ENCODE results near the gene ROR2.
"Not testable (repeated sequence)": the region's sequence is repeated elsewhere in the genome, so short reads cannot be mapped to it uniquely, and the experiment has no call there.

Gene ROR2

DNA sequence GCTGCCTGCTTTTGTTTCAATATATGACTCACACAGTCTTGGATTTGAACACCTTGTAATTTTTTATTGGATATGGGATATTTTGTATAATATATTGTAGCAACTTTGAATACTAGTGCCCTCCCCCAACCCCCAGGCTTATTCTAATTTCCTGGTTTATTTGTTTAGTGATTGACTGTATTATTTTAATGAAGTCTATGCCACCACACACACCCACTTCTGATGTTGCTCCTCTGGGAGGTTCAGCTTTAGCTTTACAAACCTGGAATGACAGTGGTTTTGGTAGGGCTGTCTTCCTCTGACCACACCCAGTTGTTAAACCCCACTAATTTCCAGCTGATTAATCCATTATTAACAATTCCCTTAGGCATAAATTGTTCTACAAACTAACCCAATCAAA is 320.3 kb downstream of the ROR2 start:
- DNase-seq (ENCODE audit: low spot score): no peak

DNA sequence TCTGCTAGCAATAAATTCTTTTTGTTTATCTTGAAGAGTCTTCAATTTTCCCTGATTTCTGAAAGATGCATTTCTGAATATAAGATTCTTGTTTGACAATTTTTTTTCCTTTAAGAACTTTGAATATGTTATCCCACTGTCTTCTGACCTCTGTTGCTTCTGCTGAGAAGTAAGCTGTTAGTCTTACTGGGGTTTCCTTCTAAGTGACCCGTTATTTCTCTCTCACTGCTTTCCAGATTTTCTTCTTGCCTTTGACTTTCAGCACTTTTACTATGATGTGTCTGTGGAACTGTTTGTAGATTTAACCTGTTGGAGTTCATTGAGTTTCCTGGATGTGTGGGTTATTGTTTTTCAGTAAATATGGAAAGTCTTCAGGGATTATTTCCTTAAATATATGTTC is 321.1 kb downstream of the ROR2 start:
- no peak for DNase-seq (ENCODE audit: low spot score)

DNA sequence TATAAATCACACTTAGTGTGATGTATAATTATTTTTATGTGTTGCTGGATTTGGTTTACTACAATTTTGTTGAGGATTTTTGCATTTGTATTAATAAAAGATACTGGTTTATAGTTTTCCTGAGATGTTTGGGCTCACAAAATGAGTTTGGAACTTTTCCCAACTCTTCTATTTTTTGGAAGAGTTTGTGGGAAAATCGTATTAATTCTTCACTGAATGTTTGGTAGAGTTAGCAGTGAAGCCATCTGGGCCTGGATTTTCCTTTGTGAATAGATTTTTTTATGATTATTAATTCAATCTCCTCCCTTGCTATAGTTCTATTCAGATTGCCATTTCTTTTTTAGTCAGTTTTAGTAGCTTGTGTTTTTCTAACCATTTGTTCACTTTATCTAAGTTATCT is 324.7 kb downstream of the ROR2 start:
- no peak for DNase-seq (ENCODE audit: low spot score)

DNA sequence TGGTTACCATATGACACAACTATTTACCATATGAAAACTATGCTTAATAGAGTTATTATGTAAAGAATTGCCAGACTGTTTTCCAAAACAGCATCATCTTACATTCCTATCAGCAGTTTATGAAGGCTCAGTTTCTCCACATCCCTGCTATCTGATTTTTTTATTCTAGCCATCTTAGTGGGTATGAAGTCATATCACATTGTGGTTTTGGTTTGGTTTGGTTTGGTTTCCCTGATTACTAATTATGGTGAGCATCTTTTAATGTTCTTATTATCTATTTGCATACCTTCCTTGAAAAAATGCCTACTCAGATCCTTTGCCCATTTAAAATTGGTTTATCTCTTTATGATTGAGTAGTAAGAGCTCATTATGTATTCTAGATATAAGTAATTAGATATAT is 327.0 kb downstream of the ROR2 start:
- no peak for DNase-seq (ENCODE audit: low spot score)

DNA sequence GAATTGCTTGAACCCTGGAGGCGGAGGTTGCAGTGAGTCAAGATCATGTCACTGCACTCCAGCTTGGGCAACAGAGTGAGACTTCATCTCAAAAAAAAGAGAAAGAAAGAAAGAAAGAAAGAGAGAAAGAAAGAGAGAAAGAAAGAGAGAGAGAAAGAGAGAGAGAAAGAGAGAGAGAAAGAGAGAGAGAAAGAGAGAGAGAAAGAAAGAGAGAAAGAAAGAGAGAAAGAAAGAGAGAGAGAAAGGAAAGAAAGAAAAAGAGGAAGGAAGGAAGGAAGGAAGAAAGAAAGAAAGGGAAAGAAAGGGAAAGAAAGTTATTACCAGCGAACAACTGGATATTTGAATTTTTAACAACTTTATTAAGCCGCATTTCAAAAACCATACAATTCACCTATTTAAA is 327.9 kb downstream of the ROR2 start:
- DNase-seq (ENCODE audit: low spot score): not testable (repeated sequence)

DNA sequence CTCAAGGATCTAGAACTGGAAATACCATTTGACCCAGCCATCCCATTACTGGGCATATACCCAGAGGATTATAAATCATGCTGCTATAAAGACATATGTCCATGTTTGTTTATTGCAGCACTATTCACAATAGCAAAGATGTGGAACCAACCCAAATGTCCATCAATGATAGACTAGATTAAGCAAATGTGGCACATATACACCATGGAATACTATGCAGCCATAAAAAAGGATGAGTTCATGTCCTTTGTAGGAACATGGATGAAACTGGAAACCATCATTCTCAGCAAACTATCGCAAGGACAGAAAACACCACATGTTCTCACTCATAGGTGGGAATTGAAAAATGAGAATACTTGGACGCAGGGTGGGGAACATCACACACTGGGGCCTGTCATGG is 336.0 kb downstream of the ROR2 start:
- DNase-seq (ENCODE audit: low spot score): not testable (repeated sequence)

DNA sequence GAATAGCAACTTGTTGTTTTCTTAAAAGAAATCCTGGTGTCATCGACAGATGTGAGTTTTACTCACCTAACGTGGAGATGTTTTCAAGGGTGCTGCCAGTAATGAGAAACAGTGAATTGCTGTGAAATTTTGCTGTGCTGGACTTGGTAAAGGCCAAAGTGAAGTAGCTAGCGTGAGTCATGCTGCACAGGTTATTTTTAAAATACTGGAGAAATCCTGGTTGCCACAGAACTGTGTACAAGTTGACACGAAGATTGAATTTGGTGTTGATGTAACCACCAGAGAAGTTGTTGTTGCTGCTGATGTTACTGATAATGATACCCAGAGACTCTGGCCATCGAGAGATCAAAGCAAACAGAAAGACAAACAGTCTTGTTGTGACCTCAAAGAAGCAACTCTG is 338.4 kb downstream of the ROR2 start:
- DNase-seq (ENCODE audit: low spot score): no peak

DNA sequence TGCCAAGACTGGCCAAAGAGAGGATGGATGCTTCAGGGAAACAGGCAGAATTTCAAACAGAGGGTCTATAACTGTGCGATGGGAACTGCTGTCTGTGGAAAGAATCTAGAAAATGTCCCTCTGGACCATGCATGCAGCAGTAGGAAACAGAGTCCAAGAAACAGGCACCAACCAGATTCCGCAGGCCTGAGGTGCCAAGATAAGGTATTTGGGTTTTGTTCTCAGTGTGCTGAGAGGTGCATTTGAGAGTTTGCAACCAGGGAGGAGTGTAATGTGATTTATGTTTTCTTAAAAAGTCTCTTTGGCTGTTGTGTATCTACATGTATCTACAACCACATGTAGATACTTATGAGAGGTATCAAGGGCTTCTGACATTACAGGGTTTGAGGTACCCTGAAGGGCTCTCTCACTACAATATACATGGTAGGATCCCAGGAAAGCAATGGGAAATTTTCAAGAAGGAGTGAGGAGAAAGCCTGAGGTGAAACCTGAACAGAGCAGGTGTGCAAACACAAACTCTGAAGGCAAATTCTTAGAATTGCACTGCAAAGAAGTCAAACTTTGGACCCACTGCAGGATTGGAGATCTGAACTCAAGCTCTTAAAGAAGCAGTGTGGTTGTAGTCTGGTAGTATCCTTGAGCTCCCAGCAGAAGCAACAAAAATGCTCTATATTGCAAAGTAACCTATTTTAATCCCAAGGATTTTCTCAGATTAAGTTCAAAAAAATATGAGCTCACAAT is 343.6 kb downstream of the ROR2 start:
- DNase-seq (ENCODE audit: low spot score): no peak

DNA sequence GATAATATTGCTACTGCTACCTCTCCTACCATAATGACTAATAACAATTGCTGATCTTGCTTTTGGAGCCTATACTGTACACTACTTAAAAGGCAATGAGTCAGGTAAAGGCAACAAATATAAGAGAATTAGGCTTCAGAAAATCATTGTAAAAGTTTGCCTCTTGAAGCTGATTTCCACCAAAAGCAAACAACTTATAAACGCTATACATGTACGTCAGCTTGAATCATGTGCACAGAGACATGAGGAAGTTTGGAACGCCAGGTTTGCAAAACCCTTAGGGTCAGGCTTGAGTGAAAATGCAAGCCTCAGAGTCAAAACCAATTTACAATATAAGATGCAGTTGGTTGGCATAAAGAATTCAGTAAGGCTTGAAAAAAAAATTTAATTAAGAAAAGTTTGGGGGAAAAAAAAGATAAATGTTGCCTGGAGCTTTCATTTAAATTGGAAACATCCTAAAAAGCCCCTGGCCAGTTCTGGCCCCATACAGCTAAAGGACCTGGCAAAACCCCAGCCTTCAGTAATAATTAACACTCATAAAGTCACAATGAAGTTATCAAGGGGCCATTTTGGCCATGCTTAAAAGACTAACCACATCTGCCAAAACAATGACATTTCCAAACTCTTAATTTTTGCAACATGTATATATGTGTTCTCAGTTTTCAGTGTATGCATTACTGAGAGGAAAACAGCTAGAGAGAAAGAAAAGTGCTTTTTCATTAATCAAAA is 345.4 kb downstream of the ROR2 start:
- no peak for DNase-seq (ENCODE audit: low spot score)

DNA sequence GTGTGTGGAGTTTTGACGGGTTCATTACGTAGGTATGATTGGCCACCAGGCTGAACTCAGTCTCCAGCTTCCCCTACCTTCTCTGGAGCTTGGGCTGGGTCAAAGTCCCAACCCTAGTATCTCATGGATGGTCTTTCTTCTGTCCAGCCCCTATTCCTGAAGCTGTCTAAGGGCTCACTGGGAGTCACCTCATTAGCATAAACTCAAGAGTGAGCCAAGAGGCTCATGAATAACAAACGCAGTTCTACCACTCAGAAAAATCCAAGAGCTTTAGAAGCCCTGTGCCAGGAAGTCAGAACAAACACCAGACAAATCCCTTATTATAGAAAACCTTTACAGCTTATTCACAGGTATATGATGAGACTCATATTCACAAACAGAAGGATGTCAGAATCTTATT is 346.1 kb downstream of the ROR2 start:
- DNase-seq (ENCODE audit: low spot score): no peak

DNA sequence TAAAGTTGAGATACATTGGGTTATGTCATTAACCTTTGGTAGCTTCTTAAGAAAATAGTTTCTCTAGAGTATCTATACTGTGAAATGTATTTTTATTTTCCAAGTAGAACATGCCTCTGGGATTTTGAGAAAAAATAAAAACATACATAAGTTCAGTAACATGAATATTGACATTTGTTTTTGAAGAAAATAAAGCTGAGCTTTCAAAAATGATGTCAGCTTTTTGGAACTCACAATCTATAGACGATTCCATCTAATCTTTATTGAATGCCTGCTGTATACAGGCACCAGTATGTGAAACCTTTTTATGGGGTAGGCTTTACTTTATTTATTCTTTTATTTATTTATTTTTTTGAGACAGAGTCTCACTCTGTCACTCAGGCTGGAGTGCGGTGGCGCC is 350.5 kb downstream of the ROR2 start:
- no peak for DNase-seq (ENCODE audit: low spot score)

DNA sequence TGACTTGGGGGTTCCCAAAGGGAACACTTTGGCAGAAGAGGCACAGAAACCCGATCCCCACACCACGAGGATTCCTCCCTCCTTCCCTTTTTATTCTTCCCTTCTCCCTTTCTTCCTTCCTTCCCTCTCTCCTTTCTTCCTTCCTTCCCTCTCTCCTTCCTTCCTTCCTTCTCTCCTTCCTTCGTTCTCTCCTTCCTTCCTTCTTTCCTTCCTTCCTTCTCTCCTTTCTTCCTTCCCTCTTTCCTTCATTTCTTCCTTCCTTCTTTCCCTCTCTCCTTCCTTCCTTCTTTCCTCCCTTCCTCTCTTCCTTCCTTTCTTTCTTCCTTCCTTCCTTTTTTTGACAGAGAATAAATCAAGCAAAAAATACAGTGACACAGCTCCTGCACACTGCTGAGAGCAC is 358.4 kb downstream of the ROR2 start:
- DNase-seq (ENCODE audit: low spot score): no peak

DNA sequence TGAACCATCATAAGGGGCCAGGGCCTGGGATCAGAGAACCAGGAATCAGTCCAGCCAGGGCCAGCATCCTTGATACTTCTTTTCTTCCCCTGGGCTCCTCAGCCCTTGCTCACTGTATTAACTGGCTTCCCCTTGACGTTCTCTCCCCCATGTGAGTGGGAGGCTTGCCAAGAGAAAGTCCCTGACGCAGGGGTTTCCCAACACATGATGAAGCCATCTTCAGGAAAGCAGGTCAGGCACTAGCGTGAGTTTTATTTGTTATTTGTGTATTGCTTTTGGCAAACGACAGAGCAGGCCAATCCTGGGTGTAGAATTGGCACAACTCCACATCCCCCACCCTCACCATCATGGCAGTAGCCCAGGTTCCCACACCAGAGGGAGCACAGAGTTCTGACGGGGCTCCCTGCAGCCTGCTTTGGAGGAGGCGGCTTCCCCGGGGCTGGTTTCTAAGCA is 360.9 kb downstream of the ROR2 start:
- no peak for DNase-seq (ENCODE audit: low spot score)

DNA sequence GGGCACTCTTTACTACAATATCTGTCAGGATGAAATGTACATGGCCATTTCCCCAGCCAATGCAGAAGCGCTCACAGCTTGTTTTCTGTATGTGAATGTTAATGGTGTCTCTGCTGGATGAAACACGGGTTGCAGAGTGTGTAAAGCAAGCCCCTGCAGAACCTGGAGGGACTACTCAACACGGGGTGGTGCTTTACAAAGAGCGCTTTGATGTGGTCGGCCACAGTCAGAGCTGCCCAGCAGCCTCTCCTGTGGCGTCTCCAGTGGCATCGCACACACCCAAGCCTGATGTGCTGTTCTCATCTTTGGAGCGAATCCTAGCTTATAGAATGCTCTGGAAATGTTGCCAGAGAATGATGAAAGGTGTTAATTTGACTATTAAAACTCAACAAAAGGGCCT is 363.7 kb downstream of the ROR2 start:
- no peak for DNase-seq (ENCODE audit: low spot score)

DNA sequence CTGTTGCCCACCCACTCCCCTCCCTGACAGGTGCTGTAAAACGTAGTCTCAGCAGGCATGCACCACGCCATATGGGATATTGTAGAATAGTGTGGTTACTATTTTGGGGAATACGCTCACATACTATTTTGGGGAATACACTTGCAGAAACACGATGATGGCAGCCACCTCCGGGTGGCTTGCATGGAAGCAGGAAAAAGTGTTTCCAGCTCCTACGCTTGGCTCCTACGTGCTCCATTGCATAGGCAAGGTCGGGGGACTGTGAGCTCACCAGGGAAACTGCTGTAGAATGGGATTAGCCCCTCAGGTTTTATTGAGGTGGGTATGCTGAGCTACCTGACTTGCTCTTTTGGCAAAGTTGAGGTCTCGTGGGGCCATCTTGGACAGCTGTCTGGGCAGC is 366.1 kb downstream of the ROR2 start:
- no peak for DNase-seq (ENCODE audit: low spot score)

DNA sequence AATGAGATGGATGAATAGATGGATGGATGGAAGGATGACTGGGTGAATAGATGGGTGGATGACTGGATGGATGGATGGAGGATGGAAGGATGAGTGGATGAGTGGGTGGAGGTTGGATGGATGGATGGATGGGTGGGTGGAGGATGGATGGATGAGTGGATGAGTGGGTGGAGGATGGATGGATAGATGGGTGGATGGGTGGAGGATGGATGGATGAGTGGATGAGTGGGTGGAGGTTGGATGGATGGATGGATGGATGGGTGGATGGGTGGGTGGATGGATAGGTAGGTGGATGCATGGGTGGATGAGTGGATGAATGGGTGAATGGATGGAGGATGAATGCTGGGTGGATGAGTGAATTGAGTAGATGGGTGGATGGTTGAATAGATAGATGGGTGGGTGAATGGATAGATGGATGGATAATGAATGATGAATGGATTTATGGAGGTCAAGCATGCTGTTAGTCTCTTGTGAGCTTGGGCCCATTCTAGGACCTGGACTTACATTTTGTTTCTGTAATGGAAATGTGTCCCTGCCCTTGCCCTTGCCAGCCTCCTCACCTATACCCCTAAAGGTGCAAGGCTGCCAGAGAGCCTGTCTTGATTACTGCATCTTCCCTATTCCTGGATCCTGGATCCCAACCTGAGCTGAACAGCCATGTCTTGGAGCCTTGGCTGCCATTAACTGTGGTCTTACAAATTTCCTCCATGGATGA is 366.7 kb downstream of the ROR2 start:
- DNase-seq (ENCODE audit: low spot score): no peak

DNA sequence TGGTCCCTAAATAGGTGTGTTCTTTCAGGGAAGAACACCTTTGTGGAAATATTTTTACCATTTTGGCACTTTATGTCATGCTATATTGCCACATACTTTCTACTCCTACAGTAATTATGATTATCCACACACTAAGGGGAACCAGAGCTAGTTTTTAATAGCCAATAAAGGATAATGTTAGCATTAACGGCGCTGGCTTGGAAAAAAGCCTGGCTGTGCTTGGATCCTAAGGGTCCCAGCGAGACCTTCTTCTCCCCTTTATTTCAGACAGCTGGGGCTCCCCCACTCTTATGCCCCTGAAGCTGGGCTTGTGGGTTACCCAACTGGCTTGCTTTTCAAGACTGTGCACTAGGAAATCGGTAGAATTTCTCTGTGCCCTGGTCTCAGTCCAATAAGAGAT is 367.8 kb downstream of the ROR2 start:
- no peak for DNase-seq (ENCODE audit: low spot score)

DNA sequence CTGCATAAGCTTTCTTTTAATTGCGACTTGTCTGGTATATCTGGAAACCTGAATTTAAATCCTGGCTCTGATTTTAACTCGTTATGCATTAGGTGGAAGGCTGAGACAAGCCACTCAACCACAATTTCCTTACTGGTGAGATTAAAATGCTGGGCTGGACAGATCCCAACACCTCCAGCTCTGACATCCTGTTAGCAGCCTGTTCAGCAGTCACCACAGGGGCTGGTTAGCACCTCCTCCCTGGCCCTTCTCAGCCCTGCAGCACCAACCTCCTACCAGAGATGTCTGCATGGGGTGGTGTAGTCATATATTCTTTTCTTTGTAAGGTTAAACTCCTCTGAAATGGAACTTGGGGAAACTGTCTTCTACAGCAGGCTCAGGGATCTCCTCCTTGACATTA is 369.9 kb downstream of the ROR2 start:
- peak; percentile 76 for DNase-seq (ENCODE audit: low spot score)

DNA sequence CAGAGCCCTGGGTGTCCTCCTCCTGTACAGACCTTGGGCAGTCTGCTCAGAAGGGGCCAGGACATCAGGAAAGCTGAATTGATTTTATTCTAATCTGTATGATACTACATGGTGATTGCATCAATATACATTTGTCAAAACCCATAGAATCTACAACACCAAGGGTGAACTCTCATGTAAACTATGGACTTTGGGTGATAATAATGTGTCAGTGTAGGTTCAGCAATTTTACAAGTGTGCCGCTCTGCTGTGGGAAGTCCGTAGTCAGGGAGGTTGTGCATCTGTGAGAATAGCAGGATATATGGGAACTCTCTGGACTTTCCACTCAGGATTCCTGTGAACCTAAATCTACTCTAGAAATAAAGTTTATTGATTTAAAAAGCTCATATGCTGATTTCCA is 371.1 kb downstream of the ROR2 start:
- DNase-seq (ENCODE audit: low spot score): no peak

DNA sequence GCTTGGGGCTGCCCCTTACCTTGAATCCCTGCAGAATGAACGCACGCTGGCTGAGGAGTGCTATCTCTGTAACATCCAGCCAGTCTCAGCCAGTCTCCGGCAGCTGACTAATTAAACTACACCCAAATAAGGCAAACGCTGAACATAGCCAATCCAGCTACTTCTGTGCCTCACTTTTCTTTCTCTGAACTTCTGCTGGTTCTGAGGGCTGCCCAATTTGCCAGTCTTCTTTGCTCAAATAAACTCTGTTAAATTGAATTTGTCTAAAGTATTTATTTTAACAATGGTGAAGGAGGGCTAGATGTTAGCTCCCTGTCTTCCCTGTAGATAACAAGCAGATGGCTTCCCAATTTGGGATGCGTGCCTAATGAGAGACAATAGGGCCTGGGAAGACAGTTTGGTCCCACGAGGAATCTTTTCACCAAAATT is 372.4 kb downstream of the ROR2 start:
- no peak for DNase-seq (ENCODE audit: low spot score)

DNA sequence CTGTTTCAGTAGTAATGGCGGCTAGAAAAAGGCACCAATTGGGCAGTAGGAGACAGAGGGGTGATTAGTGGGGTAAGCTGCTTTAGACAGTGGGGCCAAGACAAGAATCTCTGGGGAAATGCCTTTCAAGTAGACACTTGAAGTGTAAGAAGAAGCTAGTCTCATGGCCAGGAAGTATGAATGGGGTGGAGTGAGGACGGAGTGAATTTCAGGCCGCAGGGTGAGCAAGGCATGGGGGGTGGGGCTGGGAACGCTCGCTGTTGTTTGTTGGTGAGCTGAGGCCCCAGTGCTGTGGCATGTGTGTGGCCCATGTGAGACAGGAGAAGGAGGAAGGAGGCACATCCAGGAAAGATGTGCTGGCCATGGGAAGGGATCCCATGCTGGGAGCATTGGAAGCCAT is 377.2 kb downstream of the ROR2 start:
- DNase-seq (ENCODE audit: low spot score): no peak

DNA sequence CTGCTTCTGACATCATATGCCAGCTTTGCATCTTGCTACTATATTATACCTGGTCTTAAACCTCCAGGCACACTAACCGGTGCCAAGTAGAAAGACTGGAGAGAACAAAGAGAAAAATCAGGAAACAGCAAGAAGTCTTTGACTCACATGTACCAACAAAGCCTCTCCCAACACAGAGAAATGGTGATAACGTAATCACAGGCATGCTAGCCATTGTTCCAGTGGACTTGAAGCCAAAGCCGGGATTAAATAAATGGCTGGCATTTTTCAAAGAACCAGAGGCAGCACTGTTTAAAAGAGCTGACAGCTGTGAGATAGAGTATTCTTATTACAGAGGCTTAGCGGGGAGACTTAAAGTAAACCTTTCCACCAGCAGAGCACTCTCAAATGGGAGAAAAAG is 378.0 kb downstream of the ROR2 start:
- DNase-seq (ENCODE audit: low spot score): no peak

DNA sequence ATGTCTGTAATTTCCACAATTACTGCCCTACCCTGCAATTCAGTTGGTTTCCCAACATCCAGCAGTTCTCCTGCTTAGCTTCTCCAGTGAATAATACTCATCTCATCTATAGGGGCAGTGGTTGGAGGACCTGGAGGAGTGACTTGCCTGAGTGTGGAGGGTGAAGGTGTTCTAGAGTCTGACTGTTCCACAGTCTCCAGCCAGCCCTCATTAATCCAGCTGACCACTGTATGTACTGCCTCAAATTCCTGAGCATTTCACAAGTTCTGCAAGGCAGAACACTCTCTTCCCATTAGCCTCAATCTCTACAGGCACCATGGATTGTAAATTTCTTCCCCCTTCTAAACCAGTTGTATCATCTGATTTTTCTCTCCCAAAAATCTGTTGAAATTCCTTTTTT is 379.0 kb downstream of the ROR2 start:
- DNase-seq (ENCODE audit: low spot score): no peak
